MM.1S (cell line): ENCODE results near the gene NHLRC4.

Experiments used
- DNase-seq: peaks from one replicate; pipeline ENCODE4 v3.0.0-alpha.2; 2015
- H2AFZ ChIP-seq: fragments of 300-600 bp; sonication (generic); 2 replicates; pipeline ENCODE4 v1.6.0; 2016; ENCODE audit warnings: antibody characterized with exemption, low read length
- H3F3A ChIP-seq: fragments of 300-600 bp; sonication (generic); 2 replicates; pipeline ENCODE4 v1.6.1; 2016; ENCODE audit warnings: mild to moderate bottlenecking, antibody characterized with exemption, low read length, moderate library complexity, mixed read lengths; ENCODE audit not compliant: insufficient read depth
- H3K27ac ChIP-seq: fragments of 300-600 bp; sonication (generic); 2 replicates; pipeline ENCODE4 v1.5.1; 2016; ENCODE audit warnings: mild to moderate bottlenecking, low read length
- H3K27me3 ChIP-seq: fragments of 300-600 bp; sonication (generic); replicated peaks from 2 replicates; pipeline ENCODE4 v1.6.0; 2016; ENCODE audit warnings: low read length; ENCODE audit not compliant: insufficient read depth
- H3K36me3 ChIP-seq: fragments of 300-600 bp; sonication (generic); replicated peaks from 2 replicates; pipeline ENCODE4 v1.6.1; 2016; ENCODE audit warnings: mild to moderate bottlenecking, low read length, mixed read lengths; ENCODE audit not compliant: insufficient read depth
- H3K4me1 ChIP-seq: fragments of 300-600 bp; sonication (generic); 2 replicates; pipeline ENCODE4 v1.6.1; 2016; ENCODE audit warnings: low read length, mixed read lengths
- H3K4me2 ChIP-seq: fragments of 300-600 bp; sonication (generic); 2 replicates; pipeline ENCODE4 v1.6.0; 2016; ENCODE audit warnings: low read depth, low read length
- H3K4me3 ChIP-seq: fragments of 300-600 bp; sonication (generic); 2 replicates; pipeline ENCODE4 v1.5.1; 2016; ENCODE audit warnings: low read length, mixed read lengths
- H3K79me2 ChIP-seq: fragments of 300-600 bp; sonication (generic); 2 replicates; pipeline ENCODE4 v1.6.1; 2016; ENCODE audit warnings: mixed run types, low read length, mixed read lengths
- H3K9ac ChIP-seq: fragments of 300-600 bp; sonication (generic); 2 replicates; pipeline ENCODE4 v1.6.1; 2016; ENCODE audit warnings: low read length, mixed read lengths
- H3K9me2 ChIP-seq: fragments of 300-600 bp; sonication (generic); replicated peaks from 2 replicates; pipeline ENCODE4 v1.6.1; 2016; ENCODE audit warnings: mild to moderate bottlenecking, low read length, mixed read lengths; ENCODE audit not compliant: insufficient read depth
- H3K9me3 ChIP-seq: fragments of 300-600 bp; sonication (generic); replicated peaks from 2 replicates; pipeline ENCODE4 v1.6.1; 2016; ENCODE audit warnings: mild to moderate bottlenecking, low read length, mixed read lengths; ENCODE audit not compliant: insufficient read depth
- H4K20me1 ChIP-seq: fragments of 300-600 bp; sonication (generic); 2 replicates; pipeline ENCODE4 v1.6.1; 2016; ENCODE audit warnings: mild to moderate bottlenecking, low read length, moderate library complexity, mixed read lengths; ENCODE audit not compliant: insufficient read depth
- CTCF ChIP-seq: fragments of 300-600 bp; sonication (generic); IDR thresholded peaks from 2 replicates; pipeline ENCODE4 v1.5.1; 2016; ENCODE audit warnings: antibody characterized with exemption, low read length, mixed read lengths
- EZH2 ChIP-seq: fragments of 300-600 bp; sonication (generic); optimal IDR thresholded peaks from 2 replicates; pipeline ENCODE3; 2017; ENCODE audit warnings: low read depth, mild to moderate bottlenecking, antibody characterized with exemption, low read length, mixed read lengths
- EZH2phosphoT487 ChIP-seq: fragments of 300-600 bp; sonication (generic); IDR thresholded peaks from 2 replicates; pipeline ENCODE4 v1.6.1; 2018; ENCODE audit warnings: antibody characterized with exemption, low read length

NHLRC4 gene

DNA sequence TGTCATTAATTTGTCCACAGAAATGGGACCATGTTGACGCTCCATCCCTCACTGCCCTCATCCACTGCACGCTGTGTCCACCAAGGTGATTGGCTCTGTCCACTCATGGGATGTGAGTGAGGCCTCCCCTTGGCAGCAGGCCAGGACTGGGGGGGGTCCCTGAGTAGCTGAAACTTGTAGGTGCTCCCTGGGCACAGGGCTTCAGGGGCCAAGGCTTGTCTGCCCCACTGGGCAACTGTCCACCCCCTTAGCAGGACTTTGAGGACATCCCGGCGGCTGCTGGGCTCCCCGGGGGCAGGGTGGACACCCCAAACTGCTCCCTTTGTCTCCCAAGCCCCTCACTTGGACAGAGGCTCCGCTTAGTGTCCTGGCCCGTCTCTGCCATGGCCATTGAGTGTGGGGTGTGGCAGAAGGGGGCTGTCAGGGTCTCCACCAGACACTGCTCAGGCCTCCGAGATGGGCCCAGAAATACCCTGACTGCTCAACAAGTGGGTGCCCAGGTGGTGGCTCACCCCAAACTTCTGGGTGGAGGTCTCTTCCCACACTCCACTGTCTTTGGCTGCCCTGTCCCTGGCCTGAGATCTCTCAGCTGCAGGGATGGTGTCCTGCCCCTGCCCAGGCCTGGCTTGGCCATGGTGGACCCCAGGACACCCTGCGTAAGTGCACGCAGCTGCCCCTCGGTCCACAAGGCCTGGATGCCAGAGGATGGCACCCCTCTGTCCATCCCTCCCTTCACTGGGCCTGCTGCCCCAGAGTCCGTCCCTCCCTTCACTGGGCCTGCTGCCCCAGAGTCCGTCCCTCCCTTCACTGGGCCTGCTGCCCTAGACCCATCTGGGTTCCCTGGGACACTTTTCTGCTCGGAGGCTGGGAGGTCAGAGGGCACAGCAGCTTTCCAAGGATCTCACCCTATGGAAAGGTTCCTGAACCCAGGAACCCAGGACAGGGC is 20.1 kb downstream of the NHLRC4 start:
- Histone ChIP-seq H3K4me3 (no peak overlapping the region), H3K27me3 (no peaks in the 10 kb centered on the region)
- DNase-seq, result no peak

GRCh38 chr16:588639-588888 is 21.8 kb downstream of the NHLRC4 start:
- peak overlapping the region; percentile 91 for H3K4me2 ChIP-seq
- H3F3A ChIP-seq, result peaks cover 9% of the 10 kb centered on the region; the same call in 1 of the 2 replicates
- TF ChIP-seq EZH2phosphoT487 (no peak), EZH2 (no peak), CTCF (no peak)
- H3K4me3 ChIP-seq, result peak overlapping the region; percentile 99
- no peaks in the 10 kb centered on the region for H3K36me3 ChIP-seq
- DNase-seq, result peak; percentile 53
- H4K20me1 ChIP-seq, result no peaks in the 10 kb centered on the region
- H3K9me3 ChIP-seq, result no peaks in the 10 kb centered on the region
- H3K27ac ChIP-seq, result peak overlapping the region; percentile 99
- no peaks in the 10 kb centered on the region for H3K9me2 ChIP-seq
- peaks cover 53% of the 10 kb centered on the region for H3K79me2 ChIP-seq
- H2AFZ ChIP-seq, result peak overlapping the region; percentile 17; the same call in 1 of the 2 replicates
- no peaks in the 10 kb centered on the region for H3K27me3 ChIP-seq
- peaks cover 8% of the 10 kb centered on the region for H3K4me1 ChIP-seq
- H3K9ac ChIP-seq, result peak overlapping the region; percentile 97

More for the DNA sequence above, 20.1 kb downstream of the NHLRC4 start:
- no peaks in the 10 kb centered on the region for H4K20me1 ChIP-seq
- H3K9me3 ChIP-seq, result no peaks in the 10 kb centered on the region
- no peak overlapping the region for H2AFZ ChIP-seq
- H3K4me2 ChIP-seq, result no peak overlapping the region
- peaks cover 9% of the 10 kb centered on the region; the same call in 1 of the 2 replicates for H3F3A ChIP-seq
- H3K79me2 ChIP-seq, result peaks cover 36% of the 10 kb centered on the region
- H3K9ac ChIP-seq, result no peak overlapping the region; the same call in 1 of the 2 replicates
- TF ChIP-seq EZH2phosphoT487, result no peak
- TF ChIP-seq CTCF, result no peak
- TF ChIP-seq EZH2, result no peak
- H3K9me2 ChIP-seq, result no peaks in the 10 kb centered on the region
- no peaks in the 10 kb centered on the region for H3K36me3 ChIP-seq
- no peak overlapping the region for H3K27ac ChIP-seq
- peaks cover 8% of the 10 kb centered on the region for H3K4me1 ChIP-seq

- Histone ChIP-seq H3K27me3 (no peaks in the 10 kb centered on the region), H3K36me3 (no peaks in the 10 kb centered on the region), H3K9me3 (no peaks in the 10 kb centered on the region), H2AFZ (peak overlapping the region; percentile 93), H3K4me3 (peak overlapping the region; percentile 99), H3K9ac (peak overlapping the region; percentile 97), H3K27ac (peak overlapping the region; percentile 99), H3K79me2 (peaks cover 58% of the 10 kb centered on the region), H3F3A (peaks cover 9% of the 10 kb centered on the region; the same call in 1 of the 2 replicates), H3K4me2 (peak overlapping the region; percentile 91), H4K20me1 (no peaks in the 10 kb centered on the region), H3K4me1 (peaks cover 8% of the 10 kb centered on the region), H3K9me2 (no peaks in the 10 kb centered on the region)
- peak; percentile 95 for DNase-seq
- TF ChIP-seq EZH2phosphoT487, result no peak
- no peak for TF ChIP-seq EZH2
- no peak for TF ChIP-seq CTCF
These were observed 22.3 kb downstream of the NHLRC4 start for GRCh38 chr16:588889-589657.
